HepG2 (cell line): ENCODE measurements around the gene SFT2D2. TPM values are rescaled to one million over a fixed set of nuclear protein-coding genes. Genes with fewer than 3 reads are reported as not detected.

Source experiments
- AKAP8 ChIP-seq: sonication (generic); formaldehyde crosslinking; IDR thresholded peaks from 2 replicates; pipeline ENCODE4 v1.5.1; 2020; ENCODE audit warnings: mild to moderate bottlenecking, missing genetic modification reagents
- ARNT ChIP-seq: fragments of 450-650 bp; IDR thresholded peaks from 2 replicates; pipeline ENCODE4 v1.6.1; 2017
- ATF7-NPFF ChIP-seq: sonication (generic); formaldehyde crosslinking; IDR thresholded peaks from 2 replicates; pipeline ENCODE4 v1.8.1; 2023; ENCODE audit warnings: mild to moderate bottlenecking, low read depth, missing genetic modification reagents, moderate library complexity
- ATRX ChIP-seq: sonication (generic); formaldehyde crosslinking; IDR thresholded peaks from 2 replicates; pipeline ENCODE4 v1.4.0; 2020; ENCODE audit warnings: missing genetic modification reagents, borderline replicate concordance
- CEBPG ChIP-seq: IDR thresholded peaks from 2 replicates; pipeline ENCODE4 v1.6.1; 2016
- DNMT1 ChIP-seq: sonication (generic); formaldehyde crosslinking; IDR thresholded peaks from 2 replicates; pipeline ENCODE4 v1.5.1; 2020; ENCODE audit warnings: mild to moderate bottlenecking, missing genetic modification reagents
- IRF2 ChIP-seq: IDR thresholded peaks from 2 replicates; pipeline ENCODE4 v1.6.1; 2018; ENCODE audit warnings: missing genetic modification reagents, missing compliant biosample characterization
- IRF9 ChIP-seq: sonication (generic); formaldehyde crosslinking; IDR thresholded peaks from 2 replicates; pipeline ENCODE4 v1.8.0; 2022; ENCODE audit warnings: missing genetic modification reagents, mild to moderate bottlenecking, borderline replicate concordance
- MAF1 ChIP-seq: sonication (generic); formaldehyde crosslinking; IDR thresholded peaks from 2 replicates; pipeline ENCODE4 v1.5.0; 2020; ENCODE audit warnings: missing genetic modification reagents, borderline replicate concordance
- MAFG ChIP-seq: sonication (generic); formaldehyde crosslinking; IDR thresholded peaks from 2 replicates; pipeline ENCODE4 v1.5.1; 2020; ENCODE audit warnings: mild to moderate bottlenecking, missing genetic modification reagents
- MXD4 ChIP-seq: IDR thresholded peaks from 2 replicates; pipeline ENCODE4 v1.6.1; 2016; ENCODE audit warnings: mild to moderate bottlenecking, missing biosample characterization, missing genetic modification reagents
- NFRKB ChIP-seq: fragments of 450-650 bp; IDR thresholded peaks from 2 replicates; pipeline ENCODE4 v1.6.1; 2017
- PCBP2 ChIP-seq: fragments of 200-400 bp; formaldehyde crosslinking; optimal IDR thresholded peaks from 2 replicates; pipeline ENCODE3; 2018; ENCODE audit warnings: low read length, low read depth; ENCODE audit not compliant: poor library complexity, severe bottlenecking
- PHF8 ChIP-seq: sonication (generic); formaldehyde crosslinking; IDR thresholded peaks from 2 replicates; pipeline ENCODE4 v1.5.0; 2020; ENCODE audit warnings: missing genetic modification reagents
- SOX13 ChIP-seq, 3 experiments: fragments of 450-650 bp in 1 of 3; sonication (generic) in 1 of 3; formaldehyde crosslinking in 1 of 3; IDR thresholded peaks in 2 of 3; conservative IDR thresholded peaks in 1 of 3; 2 replicates each; pipeline versions ENCODE4 v1.5.0 to v1.6.1; 2016 to 2020; ENCODE audit warnings: antibody characterized with exemption in 1 of 3, mild to moderate bottlenecking in 1 of 3, missing compliant biosample characterization in 1 of 3, missing genetic modification reagents in 1 of 3, moderate library complexity in 1 of 3
- TAF1 ChIP-seq: sonication (generic); formaldehyde crosslinking; IDR thresholded peaks from 2 replicates; pipeline ENCODE4 v1.4.0; 2020; ENCODE audit warnings: missing genetic modification reagents
- ZBTB49 ChIP-seq: sonication (generic); formaldehyde crosslinking; IDR thresholded peaks from 2 replicates; pipeline ENCODE4 v1.4.0; 2020; ENCODE audit warnings: missing genetic modification reagents, borderline replicate concordance
- ZNF329 ChIP-seq: sonication (generic); formaldehyde crosslinking; IDR thresholded peaks from 2 replicates; pipeline ENCODE4 v1.9.0; 2021; ENCODE audit warnings: low read depth, mild to moderate bottlenecking, missing genetic modification reagents
- ZNF550 ChIP-seq: sonication (generic); formaldehyde crosslinking; IDR thresholded peaks from 2 replicates; pipeline ENCODE4 v1.4.0; 2020; ENCODE audit warnings: mild to moderate bottlenecking, missing genetic modification reagents, borderline replicate concordance
- ZNF577 ChIP-seq: sonication (generic); formaldehyde crosslinking; IDR thresholded peaks from 2 replicates; pipeline ENCODE4 v1.4.0; 2020; ENCODE audit warnings: mild to moderate bottlenecking, low read depth, missing genetic modification reagents, borderline replicate concordance
- ZNF747 ChIP-seq: sonication (generic); formaldehyde crosslinking; IDR thresholded peaks from 2 replicates; pipeline ENCODE4 v1.8.1; 2023; ENCODE audit warnings: missing genetic modification reagents, mild to moderate bottlenecking, borderline replicate concordance
- ZNF777 ChIP-seq: sonication (generic); formaldehyde crosslinking; IDR thresholded peaks from 2 replicates; pipeline ENCODE4 v1.4.0; 2020; ENCODE audit warnings: missing genetic modification reagents
- ZNF790 ChIP-seq: sonication (generic); formaldehyde crosslinking; IDR thresholded peaks from 2 replicates; pipeline ENCODE4 v1.8.0; 2022; ENCODE audit warnings: missing genetic modification reagents, mild to moderate bottlenecking, borderline replicate concordance
- polyA plus RNA-seq, 8 experiments: library from polyadenylated mRNA; depleted of rRNA in 3 of 8; stranded (reverse) in 7 of 8; unstranded in 1 of 8; fragments of >200 nt; fragmentation: Illumina TruSeq in 4 of 8; extraction: Trizol in 4 of 8; gene quantifications; 2 replicates each; pipeline versions ENCODE4 v1.2.1 to v1.2.3, GENCODE V29; 2011 to 2016; ENCODE audit warnings: low read depth in 4 of 8, missing spikeins in 1 of 8, mixed read lengths in 1 of 8; ENCODE audit not compliant: insufficient read depth in 1 of 8
- total RNA-seq, 5 experiments: library from RNA; depleted of rRNA; stranded (reverse); fragments of >200 nt; fragmentation: Illumina TruSeq; extraction: Trizol; gene quantifications; 2 replicates each; pipeline ENCODE4 v1.2.3, GENCODE V29; 2016; ENCODE audit warnings: low read depth in 1 of 5
- TF ChIP-seq, protein P1 (sequence below): sonication (generic); formaldehyde crosslinking; IDR thresholded peaks from 2 replicates; pipeline ENCODE4 v1.4.0; 2020; ENCODE audit warnings: missing genetic modification reagents
- TF ChIP-seq, protein P2 (sequence below): sonication (generic); formaldehyde crosslinking; IDR thresholded peaks from 2 replicates; pipeline ENCODE4 v1.4.0; 2020; ENCODE audit warnings: missing genetic modification reagents

SFT2D2 gene
- total and polyA plus RNA-seq, 2 of the 13 experiments (the other 11 are each of a cell fraction or from before 2014, with no cell fraction given) = 10.0 to 28.8 TPM

DNA sequence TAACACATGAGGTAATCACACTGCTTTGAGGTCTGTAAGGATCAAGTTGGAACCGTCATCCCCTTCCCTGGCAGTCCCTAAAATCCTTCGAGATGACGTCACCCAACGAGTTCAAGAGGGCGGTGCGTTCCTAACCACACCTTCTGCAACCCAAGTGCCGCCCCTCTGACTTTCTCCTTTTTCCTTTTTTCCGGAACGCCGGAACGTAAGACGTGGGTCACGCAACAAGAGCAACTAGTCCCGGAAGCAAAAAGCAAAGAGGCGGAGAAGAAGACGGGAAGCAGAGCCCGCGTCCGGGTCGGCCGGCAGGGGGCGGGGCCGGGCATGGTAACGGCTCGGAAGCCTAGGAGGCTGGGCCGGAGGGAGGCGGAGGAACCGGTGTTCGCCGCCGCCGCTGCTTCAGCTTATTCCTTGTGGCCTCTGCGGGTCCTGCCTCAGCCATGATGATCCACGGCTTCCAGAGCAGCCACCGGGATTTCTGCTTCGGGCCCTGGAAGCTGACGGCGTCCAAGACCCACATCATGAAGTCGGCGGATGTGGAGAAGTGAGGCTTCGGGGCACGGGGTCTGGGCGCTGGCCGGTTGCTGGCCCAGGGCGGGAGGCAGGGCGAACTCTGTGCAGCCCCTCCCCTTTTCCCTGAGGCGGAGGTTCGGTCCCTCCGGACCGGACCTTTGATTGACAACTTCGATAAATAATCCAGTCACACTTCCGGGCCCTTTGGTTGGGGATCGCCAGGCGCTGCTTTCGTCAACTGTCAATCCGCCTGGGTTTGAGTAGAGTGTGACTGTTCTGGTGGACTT lies 47.0 kb upstream of the SFT2D2 start, which contains the start of gene TIPRL (continued):
- no peak for TF ChIP-seq ZNF577 (CRISPR knock-in tag)
- no peak for TF ChIP-seq ZNF790
- TF ChIP-seq MXD4 = peak; percentile 63; the same call in 1 of the 2 replicates
- TF ChIP-seq, protein P1, sequence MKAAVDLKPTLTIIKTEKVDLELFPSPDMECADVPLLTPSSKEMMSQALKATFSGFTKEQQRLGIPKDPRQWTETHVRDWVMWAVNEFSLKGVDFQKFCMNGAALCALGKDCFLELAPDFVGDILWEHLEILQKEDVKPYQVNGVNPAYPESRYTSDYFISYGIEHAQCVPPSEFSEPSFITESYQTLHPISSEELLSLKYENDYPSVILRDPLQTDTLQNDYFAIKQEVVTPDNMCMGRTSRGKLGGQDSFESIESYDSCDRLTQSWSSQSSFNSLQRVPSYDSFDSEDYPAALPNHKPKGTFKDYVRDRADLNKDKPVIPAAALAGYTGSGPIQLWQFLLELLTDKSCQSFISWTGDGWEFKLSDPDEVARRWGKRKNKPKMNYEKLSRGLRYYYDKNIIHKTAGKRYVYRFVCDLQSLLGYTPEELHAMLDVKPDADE (CRISPR knock-in tag) = no peak
- TF ChIP-seq, protein P2, sequence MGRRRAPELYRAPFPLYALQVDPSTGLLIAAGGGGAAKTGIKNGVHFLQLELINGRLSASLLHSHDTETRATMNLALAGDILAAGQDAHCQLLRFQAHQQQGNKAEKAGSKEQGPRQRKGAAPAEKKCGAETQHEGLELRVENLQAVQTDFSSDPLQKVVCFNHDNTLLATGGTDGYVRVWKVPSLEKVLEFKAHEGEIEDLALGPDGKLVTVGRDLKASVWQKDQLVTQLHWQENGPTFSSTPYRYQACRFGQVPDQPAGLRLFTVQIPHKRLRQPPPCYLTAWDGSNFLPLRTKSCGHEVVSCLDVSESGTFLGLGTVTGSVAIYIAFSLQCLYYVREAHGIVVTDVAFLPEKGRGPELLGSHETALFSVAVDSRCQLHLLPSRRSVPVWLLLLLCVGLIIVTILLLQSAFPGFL = no peak
- no peak for TF ChIP-seq ZBTB49 (CRISPR knock-in tag)
- no peak for TF ChIP-seq PCBP2
- no peak for TF ChIP-seq DNMT1 (CRISPR knock-in tag)
- TF ChIP-seq NFRKB = no peak
- TF ChIP-seq ZNF550 (CRISPR knock-in tag) = peak; percentile 80; the same call in 1 of the 2 replicates
- no peak for TF ChIP-seq ATRX (CRISPR knock-in tag)
- no peak for TF ChIP-seq ARNT
- TF ChIP-seq AKAP8 (CRISPR knock-in tag) = no peak
- TF ChIP-seq CEBPG (CRISPR knock-in tag) = no peak; the same call in 1 of the 2 replicates
- TF ChIP-seq IRF9 (CRISPR knock-in tag) = no peak
- peak; percentile 73 for TF ChIP-seq TAF1 (CRISPR knock-in tag)
- peak; percentile 72 for TF ChIP-seq ATF7-NPFF
- TF ChIP-seq MAF1 (CRISPR knock-in tag) = no peak
- TF ChIP-seq SOX13 (IDR thresholded peaks at IDR 0.05) = no peak
- peak in 1 of 2 experiments; percentile 36; a peak in 1 of 4 replicates for TF ChIP-seq SOX13 (CRISPR knock-in tag; conservative IDR thresholded peaks at IDR 0.05 in 1 of 2, IDR thresholded peaks at IDR 0.05 in 1 of 2)
- TF ChIP-seq MAFG (CRISPR knock-in tag) = no peak
- peak; percentile 81; the same call in 1 of the 2 replicates for TF ChIP-seq IRF2 (CRISPR knock-in tag)
- no peak for TF ChIP-seq ZNF329
- TF ChIP-seq ZNF747 (CRISPR knock-in tag) = no peak
- TF ChIP-seq ZNF777 (CRISPR knock-in tag) = no peak
- TF ChIP-seq PHF8 = peak; percentile 87; the same call in 1 of the 2 replicates
